Fibroblast of pulmonary artery (primary cell): ENCODE measurements around the gene JARID2.

ENCODE experiments used
- DNase-seq: peaks from one replicate; pipeline ENCODE4 v3.0.0-alpha.2; 2010; ENCODE audit warnings: low read depth
- H3K4me3 ChIP-seq: replicated peaks from 2 replicates; pipeline ENCODE4 v1.5.1; 2011; ENCODE audit warnings: low read depth, mild to moderate bottlenecking, control low read depth, low read length, moderate library complexity
- CTCF ChIP-seq: IDR thresholded peaks from 2 replicates; pipeline ENCODE4 v1.5.1; 2011; ENCODE audit warnings: mild to moderate bottlenecking, control low read depth, low read length, inconsistent platforms; ENCODE audit errors: missing control alignments

JARID2 gene

GRCh38 chr6:15531973-15532372 is 286.1 kb downstream of the JARID2 start:
- H3K4me3 ChIP-seq, result no peak overlapping the region
- no peak for TF ChIP-seq CTCF
- DNase-seq, result no peak

GRCh38 chr6:15533379-15534026 is 287.6 kb downstream of the JARID2 start:
- DNase-seq, result no peak
- H3K4me3 ChIP-seq, result no peak overlapping the region
- no peak for TF ChIP-seq CTCF

- no peak for DNase-seq
- no peak for TF ChIP-seq CTCF
- no peak overlapping the region for H3K4me3 ChIP-seq
These were observed 289.1 kb downstream of the JARID2 start for GRCh38 chr6:15534974-15535373.

GRCh38 chr6:15535495-15536197 is 289.8 kb downstream of the JARID2 start:
- no peak for DNase-seq
- no peak for TF ChIP-seq CTCF
- H3K4me3 ChIP-seq, result no peak overlapping the region

GRCh38 chr6:15536198-15536955 is 290.5 kb downstream of the JARID2 start:
- TF ChIP-seq CTCF, result no peak
- DNase-seq, result no peak
- H3K4me3 ChIP-seq, result no peak overlapping the region

GRCh38 chr6:15538106-15538505 is 292.2 kb downstream of the JARID2 start:
- H3K4me3 ChIP-seq, result no peak overlapping the region
- no peak for TF ChIP-seq CTCF
- DNase-seq, result no peak
